IMR-90 (cell line): Measurements from ENCODE around the gene TSC2. TPM values are rescaled to one million over a fixed set of nuclear protein-coding genes. Genes with fewer than 3 reads are reported as not detected.

Experiments used
- ATAC-seq: fragments of 200-7000 bp; cut with Tn5 transposase; 2 replicates; pipeline ENCODE4 v1.9.1; 2020; ENCODE audit warnings: low read depth, mild to moderate bottlenecking, moderate library complexity
- BruUV-seq: library from RNA; stranded (reverse); fragments of 400-500 nt; replicated peaks from 2 replicates; lab custom pipeline; 2021; lab: Mats Ljungman, UMichigan
- CTCF ChIA-PET: fragments of 300-600 bp; formaldehyde crosslinking; extraction: SDS; loops from one replicate; lab custom pipeline; 2021; ENCODE audit warnings: antibody characterized with exemption; lab: Yijun Ruan, JAX
- POLR2A ChIA-PET: fragments of 300-600 bp; sonication (Branson Sonifier 250); formaldehyde crosslinking; loops from one replicate; lab custom pipeline; 2022; ENCODE audit warnings: antibody characterized with exemption; ENCODE audit not compliant: unreplicated experiment; lab: Charles Lee
- DNase-seq: peaks from one replicate; pipeline ENCODE4 v3.0.0; 2013
- H2AFZ ChIP-seq: replicated peaks from 2 replicates; pipeline ENCODE3; 2013; ENCODE audit warnings: low read length, mild to moderate bottlenecking; ENCODE audit not compliant: poor library complexity
- H2AK5ac ChIP-seq: 2 replicates; pipeline ENCODE4 v1.6.1; 2013; ENCODE audit warnings: low read depth, low read length, inconsistent platforms
- H2AK9ac ChIP-seq: replicated peaks from 2 replicates; pipeline ENCODE3; 2013; ENCODE audit warnings: mild to moderate bottlenecking, low read depth, low read length, moderate library complexity; ENCODE audit not compliant: poor library complexity
- H2BK120ac ChIP-seq: 2 replicates; pipeline ENCODE4 v1.6.1; 2013; ENCODE audit warnings: low read depth, low read length, inconsistent platforms
- H2BK15ac ChIP-seq: 3 replicates; pipeline ENCODE4 v1.6.1; 2013; ENCODE audit warnings: low read depth, low read length, inconsistent platforms
- H2BK20ac ChIP-seq: 2 replicates; pipeline ENCODE4 v1.6.1; 2013; ENCODE audit warnings: low read depth, mild to moderate bottlenecking, inconsistent platforms, low read length, moderate library complexity
- H2BK5ac ChIP-seq: 2 replicates; pipeline ENCODE4 v1.6.1; 2013; ENCODE audit warnings: mild to moderate bottlenecking, low read depth, low read length, inconsistent platforms; ENCODE audit not compliant: poor library complexity, severe bottlenecking
- H3K14ac ChIP-seq: replicated peaks from 2 replicates; pipeline ENCODE4 v1.6.1; 2013; ENCODE audit warnings: low read depth, low read length, inconsistent platforms
- H3K18ac ChIP-seq: 2 replicates; pipeline ENCODE4 v1.6.1; 2013; ENCODE audit warnings: low read depth, low read length, control low read depth
- H3K23ac ChIP-seq: 2 replicates; pipeline ENCODE4 v1.6.1; 2013; ENCODE audit warnings: low read depth, low read length, inconsistent platforms
- H3K27ac ChIP-seq: 2 replicates; pipeline ENCODE4 v1.5.1; 2013; ENCODE audit warnings: mild to moderate bottlenecking, control low read depth, low read length; ENCODE audit not compliant: insufficient read depth
- H3K27me3 ChIP-seq: 2 replicates; pipeline ENCODE4 v1.6.1; 2013; ENCODE audit warnings: low read length; ENCODE audit not compliant: control insufficient read depth, insufficient read depth
- H3K36me3 ChIP-seq: 2 replicates; pipeline ENCODE4 v1.6.1; 2013; ENCODE audit warnings: low read length, mixed read lengths; ENCODE audit not compliant: control insufficient read depth, insufficient read depth
- H3K4ac ChIP-seq: 2 replicates; pipeline ENCODE4 v1.6.1; 2013; ENCODE audit warnings: low read depth, low read length, inconsistent platforms
- H3K4me1 ChIP-seq: 2 replicates; pipeline ENCODE4 v1.6.1; 2013; ENCODE audit warnings: low read length, mixed read lengths; ENCODE audit not compliant: control insufficient read depth, insufficient read depth
- H3K4me2 ChIP-seq: 2 replicates; pipeline ENCODE4 v1.6.1; 2013; ENCODE audit warnings: low read depth, mild to moderate bottlenecking, control low read depth, low read length, moderate library complexity
- H3K4me3 ChIP-seq: 2 replicates; pipeline ENCODE4 v1.5.1; 2013; ENCODE audit warnings: low read depth, mild to moderate bottlenecking, control low read depth, low read length, moderate library complexity; ENCODE audit not compliant: insufficient read depth
- H3K56ac ChIP-seq: 2 replicates; pipeline ENCODE4 v1.6.1; 2013; ENCODE audit warnings: low read length, inconsistent platforms; ENCODE audit not compliant: insufficient read depth; ENCODE audit errors: extremely low read depth
- H3K79me1 ChIP-seq, 2 experiments: 2 replicates each; pipeline ENCODE4 v1.6.1; 2013; ENCODE audit warnings: low read length in 2 of 2, inconsistent platforms in 1 of 2, low read depth in 1 of 2
- H3K9ac ChIP-seq: 2 replicates; pipeline ENCODE4 v1.6.1; 2013; ENCODE audit warnings: low read depth, low read length, control low read depth
- H3K9me1 ChIP-seq: 2 replicates; pipeline ENCODE4 v1.6.1; 2013; ENCODE audit warnings: low read length, inconsistent platforms; ENCODE audit not compliant: insufficient read depth
- H3K9me3 ChIP-seq: 2 replicates; pipeline ENCODE4 v1.6.1; 2013; ENCODE audit warnings: low read length; ENCODE audit not compliant: control insufficient read depth, insufficient read depth
- H4K20me1 ChIP-seq: 2 replicates; pipeline ENCODE4 v1.6.1; 2013; ENCODE audit warnings: low read length, inconsistent platforms; ENCODE audit not compliant: insufficient read depth
- H4K5ac ChIP-seq: 2 replicates; pipeline ENCODE4 v1.6.1; 2013; ENCODE audit warnings: mild to moderate bottlenecking, low read depth, low read length, control low read depth
- H4K8ac ChIP-seq, 2 experiments: 2 replicates each; pipeline ENCODE4 v1.6.1; 2013; ENCODE audit warnings: low read depth in 2 of 2, low read length in 2 of 2, control low read depth in 1 of 2, inconsistent platforms in 1 of 2
- H4K91ac ChIP-seq: 2 replicates; pipeline ENCODE4 v1.6.1; 2013; ENCODE audit warnings: low read depth, low read length, inconsistent platforms; ENCODE audit not compliant: insufficient read depth
- BHLHE40 ChIP-seq: fragments of 150-350 bp; IDR thresholded peaks from 2 replicates; pipeline ENCODE4 v1.6.1; 2016; ENCODE audit warnings: mild to moderate bottlenecking, low read depth, low read length
- CEBPB ChIP-seq: IDR thresholded peaks from 2 replicates; pipeline ENCODE4 v1.6.1; 2012; ENCODE audit warnings: low read depth, low read length, improper control_type of control experiment
- MXI1 ChIP-seq: IDR thresholded peaks from 2 replicates; pipeline ENCODE4 v1.6.1; 2012; ENCODE audit warnings: low read depth, mild to moderate bottlenecking, low read length, moderate library complexity, borderline replicate concordance
- RCOR1 ChIP-seq: IDR thresholded peaks from 2 replicates; pipeline ENCODE4 v1.6.1; 2012; ENCODE audit warnings: mild to moderate bottlenecking, low read length, improper control_type of control experiment; ENCODE audit not compliant: insufficient replicate concordance
- WGBS, 2 experiments: methylation state at CpG; one replicate each; pipeline versions ENCODE4 v1.1.5 to v1.1.7; 2013; ENCODE audit warnings: missing lambda C conversion rate in 2 of 2; ENCODE audit not compliant: insufficient read length in 1 of 2; ENCODE audit errors: extremely low coverage in 2 of 2; 5-methylcytosine and 5-hydroxymethylcytosine counted together
- dilution Hi-C: fragments of 300-500 bp; cut with HindIII; formaldehyde crosslinking; loops from one replicate; pipeline ENCODE4 v1.14.3; 2018; ENCODE audit warnings: low sequenced_read_pairs; ENCODE audit not compliant: unreplicated experiment
- in situ Hi-C: fragments of 300-500 bp; cut with MboI; formaldehyde crosslinking; loops from 3 replicates; pipeline ENCODE4 v1.14.3; 2019; ENCODE audit warnings: low sequenced_read_pairs, inconsistent platforms, mixed read lengths
- intact Hi-C: fragments of 100-400 bp; cut with micrococcal nuclease; formaldehyde crosslinking; loops from 2 replicates; pipeline ENCODE4 v1.10.0; 2022
- polyA plus RNA-seq, 3 experiments: library from polyadenylated mRNA; depleted of rRNA; stranded (reverse); fragments of >200 nt; gene quantifications; 2 replicates each; pipeline ENCODE4 v1.2.3, GENCODE V29; 2012; ENCODE audit warnings: low replicate concordance in 1 of 3
- total RNA-seq: library from RNA; depleted of rRNA; stranded (reverse); fragments of >200 nt; gene quantifications from 2 replicates; pipeline ENCODE4 v1.2.3, GENCODE V29; 2012
- TF ChIP-seq, protein P1 (sequence below): fragments of 150-350 bp; IDR thresholded peaks from 2 replicates; pipeline ENCODE4 v1.6.1; 2016; ENCODE audit warnings: low read depth, mild to moderate bottlenecking, low read length, moderate library complexity, borderline replicate concordance

Gene TSC2
- total and polyA plus RNA-seq, 2 of the 4 experiments (the other 2 are of a cell fraction) = 31.4 to 88.6 TPM

DNA sequence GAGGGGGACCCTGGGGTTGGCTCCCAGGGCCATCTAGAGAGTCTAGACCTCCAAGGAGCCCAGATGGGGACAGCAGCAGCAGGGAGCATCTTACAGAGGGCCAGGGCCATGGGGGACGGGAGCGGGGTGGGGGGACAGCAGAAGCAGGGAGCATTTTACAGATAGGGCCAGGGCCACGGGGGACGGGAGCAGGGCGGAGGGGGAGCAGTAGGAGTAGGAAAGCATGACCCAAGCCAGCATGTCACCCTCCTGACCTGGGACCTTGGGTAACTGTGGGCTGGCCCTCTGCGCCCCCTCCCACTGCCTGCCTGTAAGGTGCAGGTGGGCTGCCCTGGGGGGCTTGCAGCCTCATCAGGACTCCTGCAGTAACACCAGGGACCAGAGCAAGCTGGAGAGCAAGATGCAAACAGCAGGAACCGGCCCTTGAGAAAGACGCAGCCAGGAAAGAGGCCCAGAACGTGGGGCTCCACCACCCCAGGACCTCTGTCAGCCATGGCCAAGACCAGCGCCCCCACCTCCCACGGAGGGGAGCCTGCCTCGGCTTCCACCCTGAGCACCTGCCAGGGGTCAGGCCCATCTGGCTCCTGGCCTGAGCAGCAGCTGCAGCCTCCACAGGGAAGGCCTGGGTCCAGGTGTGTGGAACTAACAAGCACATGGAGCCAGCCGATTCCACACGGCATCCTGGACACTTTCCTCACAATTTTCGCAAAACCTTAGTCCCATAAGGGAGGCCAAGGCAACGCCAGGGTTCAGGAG lies 40.5 kb upstream of the TSC2 start:
- peaks cover 66% of the 10 kb centered on the region for H4K20me1 ChIP-seq
- H3K23ac ChIP-seq = peak overlapping the region; percentile 80; the same call in 1 of the 2 replicates
- H4K91ac ChIP-seq = no peak overlapping the region
- H3K56ac ChIP-seq = no peak overlapping the region
- H3K9ac ChIP-seq = peak overlapping the region; percentile 9; the same call in 1 of the 2 replicates
- H3K4ac ChIP-seq = no peak overlapping the region
- no peaks in the 10 kb centered on the region for H3K27me3 ChIP-seq
- H3K27ac ChIP-seq = peak overlapping the region; percentile 17
- H2AK9ac ChIP-seq = no peak overlapping the region
- in situ Hi-C loops = no loop called here
- DNase-seq = no peak
- peaks cover 18 to 78% of the 10 kb centered on the region in 2 experiments; a peak in 3 of 4 replicates for H3K79me1 ChIP-seq
- H2BK20ac ChIP-seq = no peak overlapping the region
- dilution Hi-C loops = no loop called here
- no peak for ATAC-seq
- CTCF ChIA-PET = interaction anchor here (1.4 kb wide), 1 partner anchor 133 kb away, joined by 4 read pairs; no protein-coding TSS in a partner anchor
- no peak overlapping the region for H2BK5ac ChIP-seq
- no peak overlapping the region for H3K18ac ChIP-seq
- TF ChIP-seq RCOR1 (no peak), CEBPB (no peak), BHLHE40 (no peak), MXI1 (no peak)
- TF ChIP-seq, protein P1, sequence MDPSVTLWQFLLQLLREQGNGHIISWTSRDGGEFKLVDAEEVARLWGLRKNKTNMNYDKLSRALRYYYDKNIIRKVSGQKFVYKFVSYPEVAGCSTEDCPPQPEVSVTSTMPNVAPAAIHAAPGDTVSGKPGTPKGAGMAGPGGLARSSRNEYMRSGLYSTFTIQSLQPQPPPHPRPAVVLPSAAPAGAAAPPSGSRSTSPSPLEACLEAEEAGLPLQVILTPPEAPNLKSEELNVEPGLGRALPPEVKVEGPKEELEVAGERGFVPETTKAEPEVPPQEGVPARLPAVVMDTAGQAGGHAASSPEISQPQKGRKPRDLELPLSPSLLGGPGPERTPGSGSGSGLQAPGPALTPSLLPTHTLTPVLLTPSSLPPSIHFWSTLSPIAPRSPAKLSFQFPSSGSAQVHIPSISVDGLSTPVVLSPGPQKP = no peak
- peaks cover 21% of the 10 kb centered on the region for H3K36me3 ChIP-seq
- WGBS, 2 experiments = 78% methylated on average over 6 of the region's 16 CpGs; no CpG with 5 or more reads in 1 of the 2 experiments
- intact Hi-C loops = no loop called here
- H3K4me2 ChIP-seq = peak overlapping the region; percentile 46; the same call in 1 of the 2 replicates
- H3K4me3 ChIP-seq = no peak overlapping the region
- no peaks in the 10 kb centered on the region for H3K9me3 ChIP-seq
- peak overlapping the region; percentile 18; the same call in 1 of the 2 replicates for H2AK5ac ChIP-seq
- no TSS peak for BruUV-seq
- no peak overlapping the region for H2BK15ac ChIP-seq
- peaks cover 28% of the 10 kb centered on the region for H3K4me1 ChIP-seq
- POLR2A ChIA-PET = no interaction called here
- no peak overlapping the region for H3K14ac ChIP-seq
- H2BK120ac ChIP-seq = 0 out of 2 replicates have a peak overlapping the region, but pooled peaks have one; percentile 44
- peaks cover 8% of the 10 kb centered on the region; the same call in 1 of the 2 replicates for H3K9me1 ChIP-seq
- no peak overlapping the region for H4K8ac ChIP-seq
- H2AFZ ChIP-seq = peak overlapping the region; percentile 53
- H4K5ac ChIP-seq = no peak overlapping the region
